Measurements from ENCODE around the gene CELSR1.

GRCh38 chr22:46372686-46373085 is 164.7 kb downstream of the CELSR1 start:
- TF ChIP-seq, protein P1, sequence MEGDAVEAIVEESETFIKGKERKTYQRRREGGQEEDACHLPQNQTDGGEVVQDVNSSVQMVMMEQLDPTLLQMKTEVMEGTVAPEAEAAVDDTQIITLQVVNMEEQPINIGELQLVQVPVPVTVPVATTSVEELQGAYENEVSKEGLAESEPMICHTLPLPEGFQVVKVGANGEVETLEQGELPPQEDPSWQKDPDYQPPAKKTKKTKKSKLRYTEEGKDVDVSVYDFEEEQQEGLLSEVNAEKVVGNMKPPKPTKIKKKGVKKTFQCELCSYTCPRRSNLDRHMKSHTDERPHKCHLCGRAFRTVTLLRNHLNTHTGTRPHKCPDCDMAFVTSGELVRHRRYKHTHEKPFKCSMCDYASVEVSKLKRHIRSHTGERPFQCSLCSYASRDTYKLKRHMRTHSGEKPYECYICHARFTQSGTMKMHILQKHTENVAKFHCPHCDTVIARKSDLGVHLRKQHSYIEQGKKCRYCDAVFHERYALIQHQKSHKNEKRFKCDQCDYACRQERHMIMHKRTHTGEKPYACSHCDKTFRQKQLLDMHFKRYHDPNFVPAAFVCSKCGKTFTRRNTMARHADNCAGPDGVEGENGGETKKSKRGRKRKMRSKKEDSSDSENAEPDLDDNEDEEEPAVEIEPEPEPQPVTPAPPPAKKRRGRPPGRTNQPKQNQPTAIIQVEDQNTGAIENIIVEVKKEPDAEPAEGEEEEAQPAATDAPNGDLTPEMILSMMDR (IDR thresholded peaks at IDR 0.05), result no peak
- TF ChIP-seq POLR2A (IDR thresholded peaks at IDR 0.05) (no peak), POLR2AphosphoS5 (IDR thresholded peaks at IDR 0.05) (no peak)
